PC-3 (cell line): ENCODE measurements around the gene TARP.
"Not testable (repeated sequence)": the region's sequence is repeated elsewhere in the genome, so short reads cannot be mapped to it uniquely, and the experiment has no call there.

ENCODE experiments used
- ATAC-seq: fragments of 200-7000 bp; cut with Tn5 transposase; 2 replicates; pipeline ENCODE4 v1.9.1; 2020; ENCODE audit warnings: mild to moderate bottlenecking, moderate library complexity
- BruUV-seq: library from RNA; stranded (reverse); fragments of 400-500 nt; replicated peaks from 2 replicates; lab custom pipeline; 2021; lab: Mats Ljungman, UMichigan
- CTCF ChIA-PET: fragments of 300-600 bp; sonication (Branson Sonifier 250); formaldehyde crosslinking; loops from one replicate; lab custom pipeline; 2022; ENCODE audit warnings: antibody characterized with exemption; lab: Charles Lee
- POLR2A ChIA-PET: fragments of 300-600 bp; sonication (Branson Sonifier 250); formaldehyde crosslinking; loops from one replicate; lab custom pipeline; 2022; ENCODE audit warnings: antibody characterized with exemption; ENCODE audit not compliant: unreplicated experiment; lab: Charles Lee
- DNase-seq: peaks from one replicate; pipeline ENCODE4 v3.0.0-alpha.2; 2015
- H2AFZ ChIP-seq: fragments of 300-600 bp; sonication (generic); 2 replicates; pipeline ENCODE4 v1.6.0; 2016; ENCODE audit warnings: antibody characterized with exemption, low read length
- H3F3A ChIP-seq: fragments of 300-600 bp; sonication (generic); one replicate; pipeline ENCODE4 v1.6.0; 2017; ENCODE audit warnings: antibody characterized with exemption, low read length, control low read depth, mild to moderate bottlenecking; ENCODE audit not compliant: unreplicated experiment
- H3K27ac ChIP-seq: fragments of 300-600 bp; sonication (generic); 2 replicates; pipeline ENCODE4 v1.5.1; 2016; ENCODE audit warnings: mild to moderate bottlenecking, low read length
- H3K27me3 ChIP-seq: fragments of 300-600 bp; sonication (generic); 2 replicates; pipeline ENCODE4 v1.6.1; 2016; ENCODE audit warnings: low read length, mixed read lengths
- H3K36me3 ChIP-seq: fragments of 300-600 bp; sonication (generic); 2 replicates; pipeline ENCODE4 v1.6.1; 2016; ENCODE audit warnings: low read depth, mixed run types, low read length, mixed read lengths
- H3K4me1 ChIP-seq: fragments of 300-600 bp; sonication (generic); 2 replicates; pipeline ENCODE4 v1.5.1; 2016; ENCODE audit warnings: low read length; ENCODE audit not compliant: insufficient read depth
- H3K4me2 ChIP-seq: fragments of 300-600 bp; sonication (generic); 2 replicates; pipeline ENCODE4 v1.6.0; 2016; ENCODE audit warnings: low read length
- H3K4me3 ChIP-seq: fragments of 300-600 bp; sonication (generic); 2 replicates; pipeline ENCODE4 v1.5.1; 2016; ENCODE audit warnings: mild to moderate bottlenecking, low read length, mixed read lengths
- H3K79me2 ChIP-seq: fragments of 300-600 bp; sonication (generic); 2 replicates; pipeline ENCODE4 v1.6.1; 2017; ENCODE audit warnings: low read length, mixed read lengths
- H3K9ac ChIP-seq: fragments of 300-600 bp; sonication (generic); 2 replicates; pipeline ENCODE4 v1.6.0; 2016; ENCODE audit warnings: mild to moderate bottlenecking, low read length
- H3K9me2 ChIP-seq: fragments of 300-600 bp; sonication (generic); replicated peaks from 2 replicates; pipeline ENCODE4 v1.6.1; 2016; ENCODE audit warnings: mixed run types, low read length, mixed read lengths
- H3K9me3 ChIP-seq: fragments of 300-600 bp; sonication (generic); 2 replicates; pipeline ENCODE4 v1.6.1; 2016; ENCODE audit warnings: low read length, mixed read lengths
- H4K20me1 ChIP-seq: fragments of 300-600 bp; sonication (generic); 2 replicates; pipeline ENCODE4 v1.6.1; 2016; ENCODE audit warnings: low read length, mixed read lengths
- EZH2 ChIP-seq: fragments of 300-600 bp; sonication (generic); IDR thresholded peaks from one replicate; pipeline ENCODE4 v1.6.1; 2017; ENCODE audit warnings: antibody characterized with exemption, mild to moderate bottlenecking, low read length; ENCODE audit not compliant: unreplicated experiment
- EZH2phosphoT487 ChIP-seq: fragments of 300-600 bp; sonication (generic); IDR thresholded peaks from 2 replicates; pipeline ENCODE4 v1.6.1; 2018; ENCODE audit warnings: mild to moderate bottlenecking, antibody characterized with exemption, low read length, borderline replicate concordance
- intact Hi-C: fragments of 100-400 bp; cut with micrococcal nuclease; formaldehyde crosslinking; loops from 2 replicates; pipeline ENCODE4 v1.9.0; 2023
- TF ChIP-seq, protein P1 (sequence below): fragments of 300-600 bp; sonication (generic); conservative IDR thresholded peaks from 2 replicates; pipeline ENCODE4 v1.5.1; 2017; ENCODE audit warnings: antibody characterized with exemption, low read depth, mild to moderate bottlenecking, low read length

TARP gene

DNA sequence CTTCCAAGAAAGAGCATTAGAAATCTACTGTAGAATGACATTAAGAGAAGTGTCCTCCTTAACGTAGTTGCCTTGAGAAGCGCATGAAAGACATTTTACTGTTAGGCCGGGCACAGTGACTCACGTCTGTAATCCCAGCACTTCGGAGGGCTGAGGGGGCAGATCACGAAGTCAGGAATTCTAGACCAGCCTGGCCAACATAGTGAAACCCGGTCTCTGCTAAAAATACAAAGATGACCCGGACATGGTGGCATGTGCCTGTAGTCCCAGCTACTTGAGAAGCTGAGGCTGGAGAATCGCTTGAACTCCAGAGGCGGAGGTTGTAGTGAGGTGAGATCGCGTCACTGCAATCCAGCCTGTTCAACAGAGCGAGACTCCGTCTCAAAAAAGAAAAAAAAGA is 28.9 kb downstream of the TARP start:
- Histone ChIP-seq H3K9ac (no peak overlapping the region), H3K27me3 (peaks cover 50% of the 10 kb centered on the region), H3K79me2 (no peaks in the 10 kb centered on the region), H2AFZ (no peak overlapping the region), H4K20me1 (no peaks in the 10 kb centered on the region), H3K9me2 (no peaks in the 10 kb centered on the region), H3K9me3 (no peaks in the 10 kb centered on the region), H3K4me3 (no peak overlapping the region), H3K36me3 (no peaks in the 10 kb centered on the region), H3K4me1 (no peaks in the 10 kb centered on the region), H3K27ac (no peak overlapping the region), H3K4me2 (no peak overlapping the region), H3F3A (no peaks in the 10 kb centered on the region)
- POLR2A ChIA-PET, result no interaction called here
- intact Hi-C loops, result no loop called here
- DNase-seq (no peak), ATAC-seq (no peak)
- no TSS peak for BruUV-seq
- CTCF ChIA-PET, result no interaction called here
- TF ChIP-seq EZH2phosphoT487 (no peak), EZH2 (no peak)
- TF ChIP-seq, protein P1, sequence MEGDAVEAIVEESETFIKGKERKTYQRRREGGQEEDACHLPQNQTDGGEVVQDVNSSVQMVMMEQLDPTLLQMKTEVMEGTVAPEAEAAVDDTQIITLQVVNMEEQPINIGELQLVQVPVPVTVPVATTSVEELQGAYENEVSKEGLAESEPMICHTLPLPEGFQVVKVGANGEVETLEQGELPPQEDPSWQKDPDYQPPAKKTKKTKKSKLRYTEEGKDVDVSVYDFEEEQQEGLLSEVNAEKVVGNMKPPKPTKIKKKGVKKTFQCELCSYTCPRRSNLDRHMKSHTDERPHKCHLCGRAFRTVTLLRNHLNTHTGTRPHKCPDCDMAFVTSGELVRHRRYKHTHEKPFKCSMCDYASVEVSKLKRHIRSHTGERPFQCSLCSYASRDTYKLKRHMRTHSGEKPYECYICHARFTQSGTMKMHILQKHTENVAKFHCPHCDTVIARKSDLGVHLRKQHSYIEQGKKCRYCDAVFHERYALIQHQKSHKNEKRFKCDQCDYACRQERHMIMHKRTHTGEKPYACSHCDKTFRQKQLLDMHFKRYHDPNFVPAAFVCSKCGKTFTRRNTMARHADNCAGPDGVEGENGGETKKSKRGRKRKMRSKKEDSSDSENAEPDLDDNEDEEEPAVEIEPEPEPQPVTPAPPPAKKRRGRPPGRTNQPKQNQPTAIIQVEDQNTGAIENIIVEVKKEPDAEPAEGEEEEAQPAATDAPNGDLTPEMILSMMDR, result no peak

- POLR2A ChIA-PET, H3K4me2 ChIP-seq, H3K9me2 ChIP-seq, ATAC-seq, intact Hi-C loops, DNase-seq, H3K27ac ChIP-seq, H3K4me3 ChIP-seq, H3K79me2 ChIP-seq, H3K4me1 ChIP-seq, H3K9ac ChIP-seq, BruUV-seq, H3F3A ChIP-seq, H3K36me3 ChIP-seq, CTCF ChIA-PET, H4K20me1 ChIP-seq, H3K9me3 ChIP-seq, H2AFZ ChIP-seq: not testable (repeated sequence)
- peaks cover 54% of the 10 kb centered on the region for H3K27me3 ChIP-seq
These were observed 30.1 kb downstream of the TARP start for GRCh38 chr7:38243345-38243744.

GRCh38 chr7:38242814-38243213 is 30.6 kb downstream of the TARP start:
- no peak overlapping the region for H3K27ac ChIP-seq
- TF ChIP-seq EZH2phosphoT487 (no peak), EZH2 (no peak)
- TF ChIP-seq, protein P1, result no peak
- H3K4me1 ChIP-seq, result no peaks in the 10 kb centered on the region
- H3K9ac ChIP-seq, result no peak overlapping the region
- POLR2A ChIA-PET, result no interaction called here
- no peak overlapping the region for H2AFZ ChIP-seq
- CTCF ChIA-PET, result no interaction called here
- H3K9me2 ChIP-seq, result no peaks in the 10 kb centered on the region
- no peaks in the 10 kb centered on the region for H3K79me2 ChIP-seq
- no peaks in the 10 kb centered on the region for H3K9me3 ChIP-seq
- no peaks in the 10 kb centered on the region for H3K36me3 ChIP-seq
- intact Hi-C loops, result no loop called here
- DNase-seq (no peak), ATAC-seq (no peak)
- no TSS peak for BruUV-seq
- peaks cover 50% of the 10 kb centered on the region for H3K27me3 ChIP-seq
- no peak overlapping the region for H3K4me3 ChIP-seq
- no peaks in the 10 kb centered on the region for H3F3A ChIP-seq
- H3K4me2 ChIP-seq, result no peak overlapping the region
- no peaks in the 10 kb centered on the region for H4K20me1 ChIP-seq
